SK-N-SH (cell line): ENCODE measurements around the gene SIDT1. TPM values are rescaled to one million over a fixed set of nuclear protein-coding genes. Genes with fewer than 3 reads are reported as not detected.

Experiments used
- CTCF ChIA-PET: fragments of 300-600, 350-600 bp; formaldehyde crosslinking; extraction: SDS; loops from one replicate; lab custom pipeline; 2021; lab: Yijun Ruan, JAX
- POLR2A ChIA-PET: fragments of 350-600 bp; sonication (Branson Sonifier 250); formaldehyde crosslinking; extraction: SDS; loops from one replicate; lab custom pipeline; 2020; ENCODE audit warnings: antibody characterized with exemption, inconsistent platforms; lab: Yijun Ruan, JAX
- DNase-seq: peaks from one replicate; pipeline ENCODE4 v3.0.0; 2012
- H2AFZ ChIP-seq: fragments of 200-600 bp; sonication (generic); 2 replicates; pipeline ENCODE4 v1.8.1; 2016; ENCODE audit warnings: antibody characterized with exemption, mild to moderate bottlenecking, low read depth
- H3F3A ChIP-seq: fragments of 200-600 bp; sonication (generic); replicated peaks from 2 replicates; pipeline ENCODE3; 2016; ENCODE audit warnings: antibody characterized with exemption, mild to moderate bottlenecking; ENCODE audit not compliant: insufficient read depth
- H3K27ac ChIP-seq, 2 experiments: fragments of 200-500 bp in 1 of 2; fragments of 200-600 bp in 1 of 2; sonication (Bioruptor generic) in 1 of 2; sonication (generic), shearing (Covaris generic) in 1 of 2; 2 replicates each; pipeline versions ENCODE4 v1.5.1 to v1.6.1; 2014 to 2016; ENCODE audit warnings: low read depth in 2 of 2, inconsistent platforms in 1 of 2, low read length in 1 of 2, mild to moderate bottlenecking in 1 of 2, mixed read lengths in 1 of 2
- H3K27me3 ChIP-seq: fragments of 200-600 bp; sonication (generic), shearing (Covaris generic); 2 replicates; pipeline ENCODE4 v1.6.1; 2016; ENCODE audit warnings: mixed run types; ENCODE audit not compliant: insufficient read depth
- H3K36me3 ChIP-seq, 2 experiments: fragments of 200-500 bp in 1 of 2; fragments of 200-600 bp in 1 of 2; sonication (Bioruptor generic) in 1 of 2; sonication (generic) in 1 of 2; replicated peaks in 1 of 2; 2 replicates each; pipeline versions ENCODE3 to v1.5.1; 2014 to 2016; ENCODE audit warnings: low read length in 1 of 2, mild to moderate bottlenecking in 1 of 2; ENCODE audit not compliant: insufficient read depth in 2 of 2, control insufficient read depth in 1 of 2
- H3K4me1 ChIP-seq, 2 experiments: fragments of 200-500 bp in 1 of 2; fragments of 200-600 bp in 1 of 2; sonication (Bioruptor generic) in 1 of 2; sonication (generic), shearing (Covaris generic) in 1 of 2; 2 replicates each; pipeline versions ENCODE4 v1.5.1 to v1.6.1; 2014 to 2016; ENCODE audit warnings: low read depth in 1 of 2, low read length in 1 of 2, mixed run types in 1 of 2; ENCODE audit not compliant: insufficient read depth in 2 of 2, control insufficient read depth in 1 of 2
- H3K4me2 ChIP-seq: fragments of 200-600 bp; sonication (generic), shearing (Covaris generic); 2 replicates; pipeline ENCODE4 v1.6.1; 2017; ENCODE audit warnings: mixed run types
- H3K4me3 ChIP-seq, 2 experiments: fragments of 200-500 bp in 1 of 2; fragments of 200-600 bp in 1 of 2; sonication (Bioruptor generic) in 1 of 2; sonication (generic), shearing (Covaris generic) in 1 of 2; 2 replicates each; pipeline versions ENCODE4 v1.5.1 to v1.8.1; 2014 to 2016; ENCODE audit warnings: low read depth in 2 of 2, inconsistent platforms in 1 of 2, low read length in 1 of 2, mild to moderate bottlenecking in 1 of 2, mixed read lengths in 1 of 2, moderate library complexity in 1 of 2
- H3K79me2 ChIP-seq: fragments of 200-600 bp; sonication (generic); 2 replicates; pipeline ENCODE4 v1.8.1; 2017; ENCODE audit warnings: mild to moderate bottlenecking; ENCODE audit not compliant: insufficient read depth
- H3K9ac ChIP-seq: fragments of 200-600 bp; sonication (generic); 2 replicates; pipeline ENCODE4 v1.6.1; 2017; ENCODE audit warnings: mixed run types
- H3K9me2 ChIP-seq: fragments of 200-600 bp; sonication (generic); 2 replicates; pipeline ENCODE4 v1.6.1; 2017; ENCODE audit warnings: mixed run types
- H3K9me3 ChIP-seq: fragments of 200-600 bp; sonication (generic); 2 replicates; pipeline ENCODE4 v1.6.1; 2017; ENCODE audit warnings: mixed run types, mild to moderate bottlenecking, moderate library complexity
- H4K20me1 ChIP-seq: fragments of 200-600 bp; sonication (generic); 2 replicates; pipeline ENCODE4 v1.6.1; 2017; ENCODE audit warnings: mild to moderate bottlenecking, mixed run types; ENCODE audit not compliant: insufficient read depth
- EZH2phosphoT487 ChIP-seq: fragments of 200-600 bp; sonication (generic); IDR thresholded peaks from 2 replicates; pipeline ENCODE4 v1.6.1; 2017; ENCODE audit warnings: low read depth, mixed run types, mild to moderate bottlenecking, antibody characterized with exemption, moderate library complexity, borderline replicate concordance
- FOSL2 ChIP-seq: IDR thresholded peaks from 2 replicates; pipeline ENCODE4 v1.4.0; 2012; ENCODE audit warnings: low read depth, mild to moderate bottlenecking, moderate library complexity, borderline replicate concordance
- FOXM1 ChIP-seq: IDR thresholded peaks from 2 replicates; pipeline ENCODE4 v1.4.0; 2012; ENCODE audit warnings: low read depth, mild to moderate bottlenecking
- MEF2A ChIP-seq: IDR thresholded peaks from 2 replicates; pipeline ENCODE4 v1.4.0; 2012; ENCODE audit warnings: low read depth, borderline replicate concordance
- NFIC ChIP-seq: IDR thresholded peaks from 2 replicates; pipeline ENCODE4 v1.4.0; 2012; ENCODE audit warnings: borderline replicate concordance
- NRF1 ChIP-seq: IDR thresholded peaks from 2 replicates; pipeline ENCODE4 v1.6.1; 2012; ENCODE audit warnings: low read depth, mild to moderate bottlenecking, low read length
- POLR2AphosphoS5 ChIP-seq: IDR thresholded peaks from 2 replicates; pipeline ENCODE4 v1.6.1; 2012; ENCODE audit warnings: low read depth, low read length
- RCOR1 ChIP-seq: fragments of 150-350 bp; IDR thresholded peaks from 2 replicates; pipeline ENCODE4 v1.6.1; 2017; ENCODE audit warnings: antibody characterized with exemption, low read length
- RFX5 ChIP-seq: IDR thresholded peaks from 2 replicates; pipeline ENCODE4 v1.6.1; 2012; ENCODE audit warnings: mild to moderate bottlenecking, improper control_type of control experiment, low read length
- SIN3A ChIP-seq: IDR thresholded peaks from 2 replicates; pipeline ENCODE4 v1.6.1; 2012; ENCODE audit warnings: low read depth, mild to moderate bottlenecking, low read length, moderate library complexity, borderline replicate concordance
- TAF1 ChIP-seq: IDR thresholded peaks from 2 replicates; pipeline ENCODE4 v1.6.1; 2012; ENCODE audit warnings: low read depth, mild to moderate bottlenecking, low read length, moderate library complexity, borderline replicate concordance
- WGBS: methylation state at CpG from one replicate; pipeline ENCODE4 v1.1.6; 2017; ENCODE audit warnings: low lambda C conversion rate; 5-methylcytosine and 5-hydroxymethylcytosine counted together
- polyA plus RNA-seq, 3 experiments: library from polyadenylated mRNA; depleted of rRNA; stranded (reverse); fragments of >200 nt; gene quantifications; 2 replicates each; pipeline ENCODE4 v1.2.3, GENCODE V29; 2012
- TF ChIP-seq, protein P1 (sequence below): fragments of 150-350 bp; IDR thresholded peaks from 2 replicates; pipeline ENCODE4 v1.6.1; 2016; ENCODE audit warnings: mild to moderate bottlenecking, low read depth, low read length
- TF ChIP-seq, protein P2 (sequence below): fragments of 150-350 bp; IDR thresholded peaks from 2 replicates; pipeline ENCODE4 v1.6.1; 2017; ENCODE audit warnings: antibody characterized with exemption, low read length, low read depth, borderline replicate concordance
- TF ChIP-seq, protein P3 (sequence below): IDR thresholded peaks from 2 replicates; pipeline ENCODE4 v1.4.0; 2012; ENCODE audit warnings: low read depth, borderline replicate concordance

The SIDT1 gene
- polyA plus RNA-seq, 1 of the 3 experiments (the other 2 are of a cell fraction), result 0.02 TPM

DNA sequence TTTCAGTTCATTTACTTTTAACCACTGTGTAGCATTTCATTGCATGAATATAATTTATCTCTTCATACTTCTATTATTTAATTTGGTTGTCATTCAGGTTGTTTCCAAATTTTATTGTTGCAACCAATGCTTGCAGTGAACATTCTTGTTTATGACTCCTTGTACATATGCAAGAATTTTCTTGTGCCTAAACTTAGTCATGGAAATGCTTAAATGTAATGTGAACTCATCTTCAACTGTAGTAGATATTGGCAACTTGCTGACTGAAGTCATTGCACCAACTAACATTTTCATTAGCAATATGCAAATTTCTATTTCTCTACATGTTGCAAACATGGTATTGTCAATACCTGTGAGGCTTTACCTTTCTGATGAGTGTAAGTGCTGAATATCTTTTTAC is 26.7 kb downstream of the SIDT1 start:
- Histone ChIP-seq H3K27me3 (no peaks in the 10 kb centered on the region), H3F3A (no peaks in the 10 kb centered on the region), H3K4me1 (peaks cover 3 to 15% of the 10 kb centered on the region in 2 experiments; a peak in 3 of 4 replicates), H3K9ac (no peak overlapping the region), H2AFZ (no peak overlapping the region), H3K79me2 (no peaks in the 10 kb centered on the region), H3K4me2 (no peak overlapping the region), H3K9me3 (no peaks in the 10 kb centered on the region), H3K9me2 (no peaks in the 10 kb centered on the region), H4K20me1 (no peaks in the 10 kb centered on the region), H3K27ac (no peak overlapping the region), H3K36me3 (no peaks in the 10 kb centered on the region), H3K4me3 (no peak overlapping the region)
- ChIA-PET POLR2A (no interaction called here), CTCF (no interaction called here)
- no peak for TF ChIP-seq MEF2A
- TF ChIP-seq, protein P1, sequence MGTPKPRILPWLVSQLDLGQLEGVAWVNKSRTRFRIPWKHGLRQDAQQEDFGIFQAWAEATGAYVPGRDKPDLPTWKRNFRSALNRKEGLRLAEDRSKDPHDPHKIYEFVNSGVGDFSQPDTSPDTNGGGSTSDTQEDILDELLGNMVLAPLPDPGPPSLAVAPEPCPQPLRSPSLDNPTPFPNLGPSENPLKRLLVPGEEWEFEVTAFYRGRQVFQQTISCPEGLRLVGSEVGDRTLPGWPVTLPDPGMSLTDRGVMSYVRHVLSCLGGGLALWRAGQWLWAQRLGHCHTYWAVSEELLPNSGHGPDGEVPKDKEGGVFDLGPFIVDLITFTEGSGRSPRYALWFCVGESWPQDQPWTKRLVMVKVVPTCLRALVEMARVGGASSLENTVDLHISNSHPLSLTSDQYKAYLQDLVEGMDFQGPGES, result no peak
- TF ChIP-seq RFX5, result no peak
- TF ChIP-seq FOXM1, result no peak
- DNase-seq, result no peak

DNA sequence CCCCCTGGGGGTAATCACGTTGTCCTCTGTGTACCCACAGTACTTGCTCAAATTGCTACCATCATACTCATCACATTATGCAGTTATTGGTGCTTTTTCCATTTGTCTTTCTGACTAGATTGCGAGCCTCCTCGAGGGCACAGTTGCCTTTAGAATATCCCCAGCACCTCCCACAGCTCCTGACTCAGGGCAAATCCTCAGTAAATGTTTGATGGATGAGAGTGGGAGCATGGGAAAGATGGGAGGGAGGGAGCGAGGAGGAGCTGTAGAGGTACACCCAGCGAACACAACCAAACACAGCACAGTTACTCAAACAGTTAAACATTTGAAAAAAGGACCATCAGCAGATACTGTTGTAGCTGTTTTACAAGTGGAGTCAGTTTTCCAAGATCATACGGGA is 27.9 kb downstream of the SIDT1 start:
- ChIA-PET POLR2A (interaction anchor here (1.7 kb wide), 1 partner anchor 46 kb away, joined by 6 read pairs; the partner anchor contains the start of gene SPICE1), CTCF (interaction anchor here (0.9 to 3.1 kb wide), 5 partner anchors 13 to 67 kb away, joined by 3 to 22 read pairs (median 6); no protein-coding TSS in a partner anchor)
- no peak for TF ChIP-seq NRF1
- TF ChIP-seq RFX5, result no peak
- no peak for TF ChIP-seq TAF1
- TF ChIP-seq EZH2phosphoT487, result no peak
- no peak for TF ChIP-seq POLR2AphosphoS5
- TF ChIP-seq MEF2A, result no peak
- no peak for TF ChIP-seq RCOR1
- TF ChIP-seq, protein P2, sequence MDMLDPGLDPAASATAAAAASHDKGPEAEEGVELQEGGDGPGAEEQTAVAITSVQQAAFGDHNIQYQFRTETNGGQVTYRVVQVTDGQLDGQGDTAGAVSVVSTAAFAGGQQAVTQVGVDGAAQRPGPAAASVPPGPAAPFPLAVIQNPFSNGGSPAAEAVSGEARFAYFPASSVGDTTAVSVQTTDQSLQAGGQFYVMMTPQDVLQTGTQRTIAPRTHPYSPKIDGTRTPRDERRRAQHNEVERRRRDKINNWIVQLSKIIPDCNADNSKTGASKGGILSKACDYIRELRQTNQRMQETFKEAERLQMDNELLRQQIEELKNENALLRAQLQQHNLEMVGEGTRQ, result no peak
- TF ChIP-seq NFIC, result no peak
- no peak for TF ChIP-seq FOSL2
- no peak for TF ChIP-seq SIN3A
- TF ChIP-seq, protein P3, sequence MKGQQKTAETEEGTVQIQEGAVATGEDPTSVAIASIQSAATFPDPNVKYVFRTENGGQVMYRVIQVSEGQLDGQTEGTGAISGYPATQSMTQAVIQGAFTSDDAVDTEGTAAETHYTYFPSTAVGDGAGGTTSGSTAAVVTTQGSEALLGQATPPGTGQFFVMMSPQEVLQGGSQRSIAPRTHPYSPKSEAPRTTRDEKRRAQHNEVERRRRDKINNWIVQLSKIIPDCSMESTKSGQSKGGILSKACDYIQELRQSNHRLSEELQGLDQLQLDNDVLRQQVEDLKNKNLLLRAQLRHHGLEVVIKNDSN, result no peak
- Histone ChIP-seq H3F3A (no peaks in the 10 kb centered on the region), H3K27me3 (no peaks in the 10 kb centered on the region), H3K4me2 (no peak overlapping the region), H4K20me1 (no peaks in the 10 kb centered on the region), H3K36me3 (no peaks in the 10 kb centered on the region), H3K9me2 (no peaks in the 10 kb centered on the region), H3K27ac (no peak overlapping the region), H3K4me3 (no peak overlapping the region), H3K4me1 (peaks cover 3 to 15% of the 10 kb centered on the region in 2 experiments; a peak in 3 of 4 replicates), H3K79me2 (no peaks in the 10 kb centered on the region), H3K9ac (no peak overlapping the region), H2AFZ (no peak overlapping the region), H3K9me3 (no peaks in the 10 kb centered on the region)
- DNase-seq, result no peak
- WGBS, result 62% methylated on average over 6 of the region's 6 CpGs
